HG02973 (cell line): Measurements from ENCODE around the gene PVRIG.
"Not testable (repeated sequence)": the region's sequence is repeated elsewhere in the genome, so short reads cannot be mapped to it uniquely, and the experiment has no call there.

Experiments used
- ATAC-seq: cut with Tn5 transposase; IDR thresholded peaks from one replicate; pipeline ENCODE4 v1.9.1; 2021; ENCODE audit warnings: moderate library complexity; ENCODE audit not compliant: unreplicated experiment

PVRIG gene

DNA sequence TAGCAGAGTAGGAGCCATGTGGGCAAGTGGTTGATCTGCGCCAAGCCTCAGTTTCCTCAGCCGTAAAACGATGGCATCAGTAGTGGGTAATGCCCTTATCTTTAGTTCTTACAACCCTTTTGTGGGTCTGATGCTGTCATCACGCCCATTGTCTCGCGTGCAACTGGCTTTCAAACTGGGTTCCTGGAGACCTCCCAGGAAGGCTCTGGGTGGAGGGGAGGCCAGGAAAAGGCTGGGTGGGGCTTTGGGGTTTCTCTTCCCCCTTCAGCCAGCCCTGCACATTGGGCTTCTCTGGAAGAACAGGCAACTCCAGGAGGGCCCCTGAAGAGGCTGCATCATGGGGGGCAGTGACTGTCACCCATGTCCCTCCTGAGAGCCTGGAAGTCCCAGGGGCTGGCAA is 5.1 kb downstream of the PVRIG start:
- not testable (repeated sequence) for ATAC-seq

DNA sequence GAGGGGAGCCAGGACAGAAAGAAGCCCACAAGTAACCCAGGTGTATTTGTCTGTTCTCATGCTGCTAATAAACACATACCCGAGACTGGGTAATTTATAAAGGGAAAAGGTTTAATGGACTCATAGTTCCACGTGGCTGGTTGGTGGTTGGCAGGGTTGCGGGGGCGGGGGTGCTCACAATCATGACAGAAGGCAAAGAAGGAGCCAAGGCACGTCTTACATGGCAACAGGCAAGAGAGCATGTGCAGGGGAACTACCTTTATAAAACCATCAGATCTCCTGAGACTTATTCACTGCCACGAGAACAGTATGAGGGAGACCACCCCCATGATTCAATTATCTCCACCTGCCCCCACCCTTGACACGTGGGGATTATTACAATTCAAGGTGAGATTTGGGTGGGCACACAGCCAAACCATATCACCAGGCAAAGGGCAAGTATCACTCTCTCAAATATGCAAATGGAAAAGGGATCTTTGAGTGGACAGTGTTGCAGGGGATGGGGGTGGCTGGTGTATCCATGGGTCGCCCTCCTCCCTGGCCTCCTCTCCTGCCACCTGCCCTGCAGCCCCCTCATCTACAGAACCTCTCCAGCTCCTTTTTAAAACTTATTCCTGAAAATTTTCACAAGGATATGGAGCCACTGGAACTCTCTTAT is 15.0 kb downstream of the PVRIG start:
- not testable (repeated sequence) for ATAC-seq

DNA sequence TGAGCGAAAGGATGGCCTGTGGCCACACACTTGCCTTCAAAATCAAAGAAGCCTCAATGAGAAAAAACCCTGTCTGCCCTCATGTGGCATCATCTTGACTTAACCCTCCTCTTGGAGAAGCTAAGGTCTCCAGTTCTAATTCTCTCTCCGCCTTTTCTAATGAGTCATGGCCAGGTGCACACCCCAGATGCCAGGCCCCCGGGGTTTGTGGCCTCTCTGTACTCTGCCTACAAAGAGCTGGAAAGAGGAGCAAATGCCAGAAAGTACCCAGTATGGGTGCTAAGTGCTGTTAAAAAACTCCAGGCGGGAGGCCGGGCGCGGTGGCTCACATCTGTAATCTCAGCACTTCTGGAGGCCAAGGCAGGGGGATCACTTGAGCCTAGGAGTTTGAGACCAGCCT is 20.2 kb downstream of the PVRIG start:
- not testable (repeated sequence) for ATAC-seq

DNA sequence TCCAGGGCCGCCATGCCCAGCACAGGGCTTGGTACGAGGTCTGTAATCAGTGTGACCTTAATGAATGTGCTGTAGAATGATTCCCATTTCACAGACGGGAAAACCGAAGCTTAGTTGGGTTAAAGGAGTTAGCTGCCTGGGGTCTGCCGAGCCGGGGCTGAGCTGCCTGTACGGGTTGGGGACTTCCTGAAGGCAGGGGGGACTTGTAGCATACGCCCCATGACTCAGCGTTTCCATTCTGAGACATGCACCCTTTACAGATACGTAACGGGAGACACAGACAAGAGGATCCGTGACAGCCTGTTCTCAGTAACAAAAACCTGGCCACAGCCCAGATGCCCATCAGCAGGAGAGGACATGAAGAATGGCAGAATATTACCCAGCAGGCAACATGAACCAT is 23.6 kb downstream of the PVRIG start:
- ATAC-seq, result not testable (repeated sequence)

DNA sequence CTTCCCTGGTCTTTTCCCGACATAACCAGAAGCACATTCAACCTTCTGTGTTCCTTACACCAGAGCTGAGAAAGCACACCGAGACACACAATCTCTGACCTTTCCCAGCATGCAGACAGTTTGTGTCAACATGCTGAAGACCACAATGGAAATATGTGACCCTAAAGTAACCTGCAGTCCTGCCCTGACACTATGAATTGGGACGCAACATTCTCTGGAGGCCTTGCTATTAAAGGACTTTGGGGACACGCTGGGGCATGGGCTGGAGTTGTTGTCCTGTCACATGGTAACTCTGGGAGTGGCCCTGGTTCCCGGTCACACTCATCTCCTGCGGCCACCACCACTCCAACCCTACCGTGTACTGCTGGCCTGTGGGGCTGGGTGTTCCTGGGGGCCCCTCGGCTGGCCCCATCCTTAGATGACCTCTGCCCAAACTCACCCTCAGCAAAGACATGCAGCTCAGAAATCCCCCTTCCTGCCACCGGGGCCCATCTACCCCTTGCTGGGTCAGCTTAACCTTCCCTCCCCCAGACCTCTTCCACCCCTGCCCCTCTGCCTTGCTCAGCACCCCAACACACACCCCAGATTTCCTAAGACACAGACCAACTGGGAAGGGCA is 25.3 kb downstream of the PVRIG start:
- not testable (repeated sequence) for ATAC-seq

DNA sequence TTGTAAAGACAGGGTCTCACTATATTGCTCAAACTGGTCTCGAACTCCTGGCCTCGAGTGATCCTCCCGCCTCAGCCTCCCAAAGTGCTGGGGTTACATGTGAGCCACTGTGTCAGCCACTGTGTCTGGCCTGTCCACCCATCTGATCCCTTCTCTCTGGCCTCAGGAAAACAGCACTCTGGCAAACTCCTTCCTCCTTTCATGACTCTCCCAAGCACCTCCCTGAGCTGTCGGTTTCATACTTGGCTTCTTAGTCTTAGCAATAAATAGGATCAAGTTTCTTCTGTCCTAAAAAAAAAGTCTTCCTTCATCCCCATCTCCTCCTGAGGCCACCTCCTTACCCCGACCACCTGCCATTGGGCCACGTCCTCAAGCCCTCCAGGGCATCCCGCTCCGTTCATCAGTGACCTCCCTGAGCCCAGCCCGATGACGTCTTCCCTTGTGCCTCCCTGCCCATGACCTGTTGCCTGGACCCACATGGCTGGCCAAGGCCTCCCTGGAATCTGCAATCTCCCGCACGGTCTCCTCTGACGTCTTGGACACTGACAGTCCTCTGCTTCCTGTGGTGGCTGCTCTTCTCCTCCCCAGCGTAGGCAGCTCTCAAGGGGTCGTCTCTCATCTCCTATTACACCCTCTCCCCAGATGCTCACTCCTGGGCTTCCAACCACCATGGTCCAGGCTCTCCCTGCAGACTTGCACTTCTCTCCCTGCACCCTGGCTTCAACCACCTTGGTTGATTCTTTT is 26.5 kb downstream of the PVRIG start:
- not testable (repeated sequence) for ATAC-seq

DNA sequence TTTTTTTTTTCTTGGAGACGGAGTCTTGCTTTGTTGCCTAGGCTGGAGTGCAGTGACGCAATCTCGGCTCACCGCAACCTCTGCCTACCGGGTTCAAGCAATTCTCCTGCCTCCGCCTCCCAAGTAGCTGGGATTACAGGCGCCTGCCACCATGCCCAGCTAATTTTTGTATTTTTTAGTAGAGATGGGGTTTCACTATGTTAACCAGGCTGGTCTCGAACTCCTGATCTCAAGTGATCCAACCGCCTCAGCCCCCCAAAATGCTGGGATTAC is 27.1 kb downstream of the PVRIG start:
- not testable (repeated sequence) for ATAC-seq

DNA sequence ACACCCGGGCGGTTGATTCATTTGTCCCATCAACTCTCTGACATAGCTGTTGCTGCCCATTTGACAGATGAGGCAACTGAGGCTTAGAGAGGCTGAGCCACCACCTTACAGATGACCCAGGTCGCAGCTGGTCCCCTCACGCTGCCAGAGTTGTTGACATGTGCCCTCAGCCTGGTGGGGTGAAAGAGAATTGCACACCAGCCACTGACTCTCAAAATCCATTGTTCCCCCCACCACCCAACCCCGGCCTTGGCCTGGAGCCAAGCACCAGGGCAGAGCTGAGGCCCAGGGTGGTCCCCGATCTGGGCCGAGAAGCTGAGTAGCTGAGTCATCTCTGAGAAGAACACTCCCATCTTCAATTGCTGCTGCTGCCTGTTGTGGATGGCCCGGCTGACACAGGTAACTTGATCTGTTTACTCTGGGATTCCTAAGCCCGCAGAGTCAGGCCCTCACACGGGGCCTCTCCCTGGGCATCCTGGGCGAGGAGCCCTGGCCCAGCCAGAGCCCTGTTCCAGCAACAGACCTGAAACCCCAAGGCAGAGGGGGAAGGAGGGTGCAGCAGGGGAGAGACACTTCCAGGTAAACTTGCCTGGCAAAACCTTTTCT is 27.5 kb downstream of the PVRIG start:
- no peak for ATAC-seq

DNA sequence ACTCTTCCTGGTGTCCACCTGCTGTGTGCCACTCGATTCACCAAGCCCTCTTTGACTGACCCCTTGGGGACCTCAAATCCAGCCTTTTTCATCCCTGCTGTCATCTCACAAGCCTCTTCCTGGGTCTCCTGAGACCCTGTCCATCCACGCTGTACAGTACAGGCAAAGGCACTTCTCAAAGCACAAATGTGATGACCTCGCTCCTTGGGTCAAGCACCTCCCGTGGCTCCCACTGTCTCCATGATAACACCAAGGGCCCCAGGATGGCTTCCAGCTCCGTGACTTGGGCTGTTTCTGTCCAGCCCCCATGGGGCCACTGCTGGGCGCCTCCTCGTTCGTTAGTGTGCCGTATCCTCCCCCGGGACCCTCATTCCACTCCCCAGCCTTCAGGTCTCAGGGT is 28.7 kb downstream of the PVRIG start:
- no peak for ATAC-seq

DNA sequence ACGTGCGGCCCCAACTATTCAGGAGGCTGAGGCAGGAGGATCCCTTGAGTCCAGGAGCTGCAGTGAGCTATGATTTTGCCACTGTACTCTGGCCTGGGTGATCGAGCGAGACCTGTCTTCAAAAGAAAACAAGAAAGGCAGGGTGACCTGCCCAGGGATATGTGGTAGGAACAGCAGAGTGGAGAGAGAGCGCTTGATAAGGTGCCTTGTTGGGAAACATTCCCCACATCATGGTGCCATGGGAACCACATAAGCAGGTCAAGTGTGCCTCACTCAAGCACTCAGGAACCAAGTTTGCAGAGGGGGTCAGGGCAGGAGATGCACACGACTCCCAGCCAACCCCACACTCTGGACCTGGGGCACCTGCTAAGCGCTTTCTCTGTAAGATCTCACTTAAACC is 37.3 kb downstream of the PVRIG start:
- ATAC-seq, result no peak

DNA sequence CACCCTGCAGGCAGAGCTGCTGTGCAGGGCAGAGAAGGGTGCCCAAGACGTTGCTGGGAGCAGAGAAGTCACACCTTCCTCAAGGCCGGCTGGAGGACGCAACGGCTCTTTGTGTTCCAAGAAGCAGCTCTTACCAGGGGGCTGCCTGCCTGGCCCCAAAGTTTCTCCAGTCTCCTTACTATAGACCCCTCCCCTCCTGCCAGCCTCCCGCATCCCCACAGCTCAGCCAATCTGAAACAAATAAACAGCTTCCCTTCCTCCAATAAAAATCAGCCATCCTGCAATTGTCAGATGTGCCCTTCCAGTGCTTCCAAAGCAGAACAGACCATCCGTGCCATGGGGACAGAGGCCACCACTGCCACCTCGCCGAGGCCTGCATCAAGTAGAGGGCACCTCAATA is 40.2 kb downstream of the PVRIG start:
- not testable (repeated sequence) for ATAC-seq

DNA sequence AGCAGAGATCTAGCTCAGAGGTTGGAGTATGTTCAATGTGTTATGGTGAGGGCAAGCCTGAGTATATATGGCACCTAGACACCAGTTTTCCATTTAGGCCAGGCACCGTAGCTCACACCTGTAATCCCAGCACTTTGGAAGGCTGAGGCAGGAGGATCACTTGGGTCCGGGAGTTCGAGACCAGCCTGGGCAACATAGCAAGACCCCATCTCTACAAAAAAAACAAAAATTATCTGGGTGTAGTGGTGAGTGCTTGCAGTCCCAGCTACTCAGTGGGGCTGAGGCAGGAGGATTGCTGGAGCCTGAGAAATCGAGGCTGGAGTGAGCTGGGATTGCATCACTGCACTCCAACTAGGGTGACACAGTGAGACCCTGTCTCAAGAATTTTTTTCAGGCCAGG is 43.1 kb downstream of the PVRIG start:
- not testable (repeated sequence) for ATAC-seq

DNA sequence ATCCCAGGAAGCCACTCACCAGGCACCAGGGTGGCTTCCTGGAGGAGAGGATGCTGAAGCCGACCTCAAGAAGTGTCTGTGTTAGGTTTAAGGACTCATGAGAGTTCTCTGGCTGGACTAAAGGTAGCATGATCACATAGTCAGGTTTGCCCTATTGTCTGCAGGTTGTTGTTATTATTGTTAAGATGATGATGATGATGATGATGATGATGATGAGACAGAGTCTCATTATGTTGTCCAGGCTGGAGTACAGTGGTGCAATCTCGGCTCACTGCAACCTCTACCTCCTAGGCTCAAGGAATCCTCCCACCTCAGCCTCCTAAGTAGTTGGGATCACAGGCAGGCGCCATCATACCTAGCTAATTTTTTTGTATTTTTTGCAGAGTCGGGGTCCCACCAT is 44.5 kb downstream of the PVRIG start:
- not testable (repeated sequence) for ATAC-seq

DNA sequence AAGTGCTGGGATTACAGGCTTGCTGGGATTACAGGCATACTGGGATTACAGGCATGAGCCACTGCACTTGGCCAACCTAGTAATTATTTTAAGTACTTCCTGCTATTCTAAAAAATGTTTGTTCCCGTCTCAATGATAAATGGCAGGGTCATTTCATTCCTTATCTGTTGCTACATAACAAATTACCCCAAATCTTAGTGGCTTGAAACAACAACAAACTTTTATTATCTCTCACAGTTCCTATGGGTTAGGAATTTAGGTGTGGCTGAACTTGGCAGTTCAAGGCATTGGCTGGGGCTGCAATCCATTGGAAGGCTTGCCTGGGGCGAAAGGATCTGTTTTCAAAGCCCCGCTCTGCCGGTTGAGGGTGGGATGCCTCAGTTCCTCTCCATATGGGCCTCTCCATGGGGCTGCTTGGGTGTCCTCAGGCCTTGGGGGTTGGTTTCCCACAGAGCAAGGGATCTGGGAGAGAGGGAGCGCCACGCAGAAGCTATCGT is 45.0 kb downstream of the PVRIG start:
- not testable (repeated sequence) for ATAC-seq

DNA sequence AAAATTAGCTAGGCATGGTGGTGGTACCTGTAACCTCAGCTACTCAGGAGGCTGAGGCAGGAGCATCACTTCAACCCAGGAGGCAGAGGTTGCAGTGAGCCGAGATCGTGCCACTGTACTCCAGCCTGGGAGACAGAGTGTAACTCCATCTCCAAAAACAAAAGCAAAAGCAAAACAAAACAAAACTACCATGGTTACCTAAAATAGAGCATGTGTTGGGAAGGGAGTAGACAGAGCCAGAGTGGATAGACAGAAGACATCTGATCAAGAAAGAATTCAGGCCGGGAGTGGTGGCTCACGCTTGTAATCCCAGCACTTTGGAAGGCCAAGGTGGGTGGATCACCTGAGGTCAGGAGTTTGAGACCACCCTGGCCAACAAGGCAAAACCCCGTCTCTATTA is 46.1 kb downstream of the PVRIG start:
- not testable (repeated sequence) for ATAC-seq

DNA sequence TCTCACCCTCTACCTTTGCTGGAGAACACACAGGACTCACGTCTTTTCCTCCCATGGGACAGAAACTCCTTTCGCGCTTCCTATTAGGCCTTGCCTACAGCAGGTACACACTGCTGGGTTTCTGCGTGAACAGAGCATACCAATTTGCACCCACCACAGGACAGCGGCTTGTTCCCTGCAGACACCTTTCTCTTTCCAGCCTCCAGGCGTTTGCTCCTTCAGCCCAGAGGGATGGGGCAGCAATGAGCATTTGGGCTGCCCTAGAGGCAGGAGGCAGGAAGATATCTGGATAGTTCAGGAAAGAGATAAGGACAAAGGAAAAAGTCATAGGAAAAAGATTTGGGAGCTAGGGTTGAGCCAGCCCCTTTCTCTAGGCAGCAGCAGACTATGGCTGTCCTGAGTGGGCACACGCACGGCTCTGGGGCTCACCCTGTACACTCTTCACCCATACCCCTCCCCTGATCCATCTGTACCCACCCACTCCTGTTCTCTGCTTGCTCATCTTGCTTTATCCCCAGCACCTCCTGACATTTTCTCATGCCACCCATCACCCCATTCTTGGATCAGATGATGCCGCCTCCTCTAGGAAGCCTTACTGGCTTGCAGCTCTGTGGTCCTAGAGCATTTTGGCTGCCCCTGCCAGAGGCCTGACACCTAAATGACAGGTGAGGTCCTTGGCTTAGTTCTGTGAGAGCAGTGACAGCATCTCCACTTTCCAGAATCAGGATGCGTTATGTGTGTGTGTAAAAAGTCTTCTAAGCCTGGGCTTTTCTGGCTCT is 47.0 kb downstream of the PVRIG start:
- no peak for ATAC-seq

DNA sequence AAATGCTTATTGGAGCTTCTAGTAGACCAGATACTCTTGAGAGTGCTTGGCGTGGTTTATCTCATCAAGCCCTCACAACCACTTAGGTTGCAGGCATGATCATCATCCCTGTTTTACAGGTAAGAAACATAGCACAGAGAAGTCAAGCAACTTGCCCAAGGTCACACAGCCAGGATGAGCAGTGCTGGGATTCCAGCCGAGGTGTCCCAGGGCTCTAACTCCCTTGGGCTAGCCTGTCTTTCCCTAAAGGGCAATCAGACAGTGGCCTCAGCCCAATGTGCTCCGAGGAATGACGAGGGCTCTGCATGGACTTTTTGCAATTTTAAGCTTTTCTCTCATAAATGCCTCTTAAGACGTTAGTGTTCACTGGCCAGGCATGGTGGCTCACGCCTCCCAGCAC is 47.9 kb downstream of the PVRIG start:
- ATAC-seq, result no peak

DNA sequence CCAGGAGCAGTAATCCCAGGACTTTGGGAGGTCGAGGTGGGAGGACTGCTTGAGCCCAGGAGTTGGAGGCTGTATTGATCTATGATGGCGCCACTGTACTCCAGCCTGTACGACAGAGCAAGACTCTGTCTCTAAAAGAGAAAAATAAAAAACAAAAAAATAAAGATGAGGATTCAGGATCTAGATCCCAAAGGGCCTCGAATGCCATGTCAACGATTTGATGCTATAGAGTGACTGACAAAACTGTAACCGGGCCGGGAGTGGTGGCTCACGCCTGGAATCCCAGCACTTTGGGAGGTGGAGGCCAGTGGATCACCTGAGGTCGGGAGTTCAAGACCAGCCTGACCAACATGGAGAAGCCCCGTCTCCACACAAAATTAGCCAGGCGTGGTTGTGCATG is 49.1 kb downstream of the PVRIG start:
- ATAC-seq, result not testable (repeated sequence)

DNA sequence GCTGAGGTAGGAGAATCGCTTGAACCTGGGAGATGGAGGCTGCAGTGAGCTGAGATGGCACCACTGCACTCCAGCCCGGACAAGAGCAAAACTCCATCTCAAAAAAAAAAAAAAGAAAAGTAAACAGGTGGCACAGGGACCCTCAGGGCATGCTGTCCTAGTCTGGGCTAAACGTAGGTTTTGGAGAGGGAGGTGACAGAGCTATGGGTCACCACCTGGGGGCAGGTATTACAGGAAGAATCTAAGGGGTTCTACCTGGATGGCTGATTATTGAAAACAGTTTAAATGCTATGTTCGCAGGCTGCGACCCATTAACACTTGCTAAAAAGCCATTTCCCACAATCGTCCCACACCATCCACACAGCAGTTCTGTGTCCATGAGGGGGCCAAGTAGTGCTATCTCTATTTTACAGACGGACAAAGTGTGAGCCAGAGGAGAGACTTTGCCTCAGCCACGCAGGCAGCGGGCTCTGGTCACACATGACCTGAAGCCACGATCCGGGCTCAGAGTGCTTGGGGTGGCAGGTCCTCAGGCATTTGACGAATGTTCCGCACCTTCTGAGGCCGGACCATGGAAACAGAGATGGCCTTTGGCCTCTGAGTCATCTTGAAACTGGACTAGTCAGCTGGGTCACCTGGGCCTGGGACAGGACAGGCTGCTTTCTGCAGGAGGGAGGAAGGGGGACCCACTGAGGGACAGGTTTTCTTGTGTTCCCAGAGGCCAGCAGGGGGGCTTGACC is 49.7 kb downstream of the PVRIG start:
- ATAC-seq, result not testable (repeated sequence)
